ENCODE results near the gene PTBP1. TPM values are rescaled to one million over a fixed set of nuclear protein-coding genes. Genes with fewer than 3 reads are reported as not detected.

PTBP1 gene
- total RNA-seq, 1 experiment from 2014 or later: 515 TPM

GRCh38 chr19:789701-790060 lies 7.6 kb upstream of the PTBP1 start:
- intact Hi-C loops (cut with micrococcal nuclease; ENCODE audit: unreplicated experiment): no loop called here
- Histone ChIP-seq H3K4me1 (ENCODE audit: control insufficient read depth, insufficient read depth, low read length) (peaks cover 24% of the 10 kb centered on the region), H3K9me3 (ENCODE audit: control insufficient read depth, insufficient read depth, low read depth, low read length) (no peaks in the 10 kb centered on the region), H3K4me3 (ENCODE audit: low read depth in 2 of 2, low read length in 2 of 2) (no peak overlapping the region; a peak in 1 of 4 replicates), H3K27ac (ENCODE audit: low read length) (peak overlapping the region; percentile 86), H3K27me3 (ENCODE audit: control insufficient read depth, insufficient read depth, low read length) (no peaks in the 10 kb centered on the region), H3K36me3 (ENCODE audit: control insufficient read depth, insufficient read depth, low read length) (no peaks in the 10 kb centered on the region)
- BruUV-seq (replicated peaks): no TSS peak
- TF ChIP-seq SIN3A (IDR thresholded peaks at IDR 0.05; ENCODE audit: borderline replicate concordance, insufficient read depth, low read depth, low read length): no peak
- no peak for TF ChIP-seq POLR2AphosphoS5 (IDR thresholded peaks at IDR 0.05; ENCODE audit: low read depth, low read length)
- no peak for TF ChIP-seq CTCF (IDR thresholded peaks at IDR 0.05)
- ATAC-seq (peak; percentile 44), DNase-seq (ENCODE audit: low read depth, low spot score) (no peak)
- in situ Hi-C loops (cut with HindIII; ENCODE audit: low pct_unique_long_range_greater_than_20kb, low sequenced_read_pairs): no loop called here
- POLR2A ChIA-PET: interaction anchor here (0.8 kb wide), 1 partner anchor 13 kb away, joined by 6 read pairs; no protein-coding TSS in a partner anchor
- CTCF ChIA-PET: no interaction called here

- ChIA-PET CTCF (interaction anchor here (0.6 kb wide), 1 partner anchor 9 kb away, joined by 10 read pairs; no protein-coding TSS in a partner anchor), POLR2A (no interaction called here)
- Histone ChIP-seq H3K9me3 (ENCODE audit: control insufficient read depth, insufficient read depth, low read depth, low read length) (no peaks in the 10 kb centered on the region), H3K27me3 (ENCODE audit: control insufficient read depth, insufficient read depth, low read length) (no peaks in the 10 kb centered on the region), H3K27ac (ENCODE audit: low read length) (peak overlapping the region; percentile 39; the same call in 1 of the 2 replicates), H3K36me3 (ENCODE audit: control insufficient read depth, insufficient read depth, low read length) (no peaks in the 10 kb centered on the region), H3K4me3 (ENCODE audit: low read depth in 2 of 2, low read length in 2 of 2) (no peak overlapping the region), H3K4me1 (ENCODE audit: control insufficient read depth, insufficient read depth, low read length) (peaks cover 24% of the 10 kb centered on the region)
- BruUV-seq (replicated peaks): no TSS peak
- TF ChIP-seq TCF7L2 (IDR thresholded peaks at IDR 0.05; ENCODE audit: low read depth, low read length): no peak
- no peak for TF ChIP-seq SIN3A (IDR thresholded peaks at IDR 0.05; ENCODE audit: borderline replicate concordance, insufficient read depth, low read depth, low read length)
- TF ChIP-seq POLR2AphosphoS5 (IDR thresholded peaks at IDR 0.05; ENCODE audit: low read depth, low read length): no peak
- no peak for TF ChIP-seq CTCF (IDR thresholded peaks at IDR 0.05)
- no peak for TF ChIP-seq REST (IDR thresholded peaks at IDR 0.05; ENCODE audit: insufficient read depth in 1 of 2, low read depth in 2 of 2, low read length in 1 of 2)
- intact Hi-C loops (cut with micrococcal nuclease; ENCODE audit: unreplicated experiment): no loop called here
- in situ Hi-C loops (cut with HindIII; ENCODE audit: low pct_unique_long_range_greater_than_20kb, low sequenced_read_pairs): no loop called here
- no peak for ATAC-seq
- no peak for DNase-seq (ENCODE audit: low read depth, low spot score)
Observed at GRCh38 chr19:791007-791566, 6.2 kb upstream of the PTBP1 start.

Data from Panc1 (cell line).